Muscle of back (tissue), 11 donors: ENCODE results near the gene ARL14EPL. TPM values are rescaled to one million over a fixed set of nuclear protein-coding genes. Genes with fewer than 3 reads are reported as not detected.
"Not testable (repeated sequence)": the region's sequence is repeated elsewhere in the genome, so short reads cannot be mapped to it uniquely, and the experiment has no call there.

ENCODE experiments used
- DNase-seq, 3 donors: peaks; one replicate each; pipeline versions ENCODE4 v3.0.0 to v3.0.0-alpha.2; 2013
- polyA plus RNA-seq, 10 donors: library from polyadenylated mRNA; unstranded; fragments of 120-200 nt; gene quantifications; one replicate each; pipeline ENCODE4 v1.2.1, GENCODE V29; 2013; ENCODE audit not compliant: insufficient read length in 10 of 10

ARL14EPL gene
- polyA plus RNA-seq, 10 donors: 0.09 to 0.19 (median 0.11) TPM; not detected in 7

DNA sequence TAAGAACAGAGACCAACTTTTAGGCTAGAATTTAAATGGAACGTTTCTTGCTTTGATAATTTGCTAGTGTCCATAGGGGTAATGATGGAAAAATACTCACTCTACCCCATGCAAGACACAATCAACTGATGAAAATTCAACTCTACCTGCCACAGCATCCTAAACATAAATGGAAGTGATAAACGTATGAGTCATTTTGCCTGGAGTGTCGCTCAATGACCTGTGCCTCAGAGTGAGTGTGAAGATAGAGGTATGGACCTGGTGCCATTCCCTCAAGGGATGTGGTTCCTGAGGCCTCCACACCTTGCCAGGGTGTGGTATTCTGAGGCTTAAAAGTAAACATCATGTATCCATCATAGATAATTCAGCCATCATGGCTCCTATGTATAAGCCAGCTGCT, 14.0 kb downstream of the ARL14EPL start:
- no peak for DNase-seq

DNA sequence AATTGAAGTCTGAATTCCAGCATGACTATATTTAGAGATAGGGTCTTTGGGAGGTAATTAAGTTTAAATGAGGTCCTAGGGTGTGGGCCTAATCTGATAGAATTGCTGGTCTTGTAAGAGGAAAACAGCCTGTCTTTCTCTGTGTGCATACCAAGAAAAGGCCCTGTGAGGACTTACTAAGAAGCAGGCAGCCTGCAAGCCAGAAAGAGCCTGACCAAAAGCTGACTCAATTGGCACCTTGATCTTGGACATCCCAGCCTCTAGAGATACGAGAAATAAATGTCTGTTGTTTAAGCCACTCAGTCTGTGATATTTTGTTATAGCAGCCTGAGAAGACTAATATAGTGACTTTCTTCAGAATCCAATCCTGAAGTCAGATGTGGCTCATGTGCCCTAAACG, 14.6 kb downstream of the ARL14EPL start:
- no peak for DNase-seq

- DNase-seq: no peak
These were observed 26.2 kb downstream of the ARL14EPL start for GRCh38 chr5:116058346-116058936.

DNA sequence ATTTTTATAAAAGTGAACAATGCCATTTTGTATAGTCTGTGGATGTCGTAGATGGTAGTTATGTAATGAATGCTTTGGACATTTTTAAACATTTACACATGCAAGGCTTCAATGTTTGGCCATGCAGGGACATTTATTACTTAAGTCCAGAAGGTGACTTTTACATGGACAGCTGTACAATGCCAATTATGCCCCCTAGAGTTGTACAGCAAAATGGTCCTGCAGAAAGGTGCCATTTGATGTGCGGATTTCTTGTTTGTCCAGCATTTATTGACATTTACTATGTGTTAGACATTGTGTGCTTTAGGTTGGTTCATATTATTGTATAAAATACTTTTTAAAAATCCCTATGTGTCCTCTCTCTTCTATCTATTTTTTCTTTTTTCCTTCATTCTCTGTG, 30.1 kb downstream of the ARL14EPL start:
- DNase-seq: no peak

- no peak for DNase-seq
These were observed 31.7 kb downstream of the ARL14EPL start for GRCh38 chr5:116063950-116064349.

GRCh38 chr5:116068028-116068632, 35.9 kb downstream of the ARL14EPL start:
- DNase-seq: peak; percentile 61 to 83 (median 73)

DNA sequence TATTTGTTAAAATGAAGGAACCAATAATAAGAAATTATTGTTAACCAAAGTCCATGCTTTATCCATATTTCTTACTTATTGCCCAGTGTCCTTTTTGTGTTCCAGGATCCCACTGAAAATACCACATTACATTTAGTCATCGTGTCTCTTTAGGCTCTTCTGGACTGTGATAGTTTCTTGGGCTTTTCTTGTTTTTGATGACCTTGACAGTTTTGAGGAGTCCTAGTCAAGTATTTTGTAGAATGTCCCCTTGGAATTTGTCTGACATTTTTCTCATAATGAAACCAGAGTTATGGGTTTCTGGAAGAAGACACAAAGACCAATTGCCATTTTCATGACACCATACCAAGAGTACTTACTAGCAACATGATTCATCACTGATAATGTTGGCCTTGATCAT, 38.9 kb downstream of the ARL14EPL start:
- DNase-seq: no peak

DNA sequence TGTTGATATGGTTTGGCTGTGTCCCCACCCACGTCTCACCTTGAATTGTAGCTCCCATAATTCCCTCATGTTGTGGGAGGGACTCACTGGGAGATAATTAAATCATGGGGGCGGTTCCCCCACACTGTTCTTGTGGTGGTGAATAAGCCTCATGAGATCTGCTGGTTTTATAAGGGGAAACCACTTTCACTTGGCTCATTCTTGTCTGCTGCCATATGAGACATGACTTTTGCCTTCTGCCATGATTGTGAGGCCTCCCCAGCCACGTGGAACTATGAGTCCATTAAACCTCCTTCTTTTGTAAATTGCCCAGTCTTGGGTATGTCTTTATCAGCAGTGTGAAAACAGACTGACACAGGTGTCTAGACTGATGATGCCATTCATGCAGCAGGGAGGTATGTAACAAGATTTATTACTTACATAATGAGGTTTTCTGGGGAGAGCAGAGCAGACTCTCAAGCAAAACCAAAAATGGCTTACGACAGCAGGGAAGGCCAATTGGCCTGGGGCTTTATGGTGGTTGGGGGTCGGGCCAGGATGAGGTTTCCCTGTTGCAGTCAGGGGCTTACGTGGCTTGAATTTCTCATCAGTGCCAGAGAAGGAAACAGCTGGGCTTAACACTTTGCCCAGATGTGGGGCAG, 43.0 kb downstream of the ARL14EPL start:
- DNase-seq: no peak

GRCh38 chr5:116076496-116076895, 44.2 kb downstream of the ARL14EPL start:
- DNase-seq: no peak

DNA sequence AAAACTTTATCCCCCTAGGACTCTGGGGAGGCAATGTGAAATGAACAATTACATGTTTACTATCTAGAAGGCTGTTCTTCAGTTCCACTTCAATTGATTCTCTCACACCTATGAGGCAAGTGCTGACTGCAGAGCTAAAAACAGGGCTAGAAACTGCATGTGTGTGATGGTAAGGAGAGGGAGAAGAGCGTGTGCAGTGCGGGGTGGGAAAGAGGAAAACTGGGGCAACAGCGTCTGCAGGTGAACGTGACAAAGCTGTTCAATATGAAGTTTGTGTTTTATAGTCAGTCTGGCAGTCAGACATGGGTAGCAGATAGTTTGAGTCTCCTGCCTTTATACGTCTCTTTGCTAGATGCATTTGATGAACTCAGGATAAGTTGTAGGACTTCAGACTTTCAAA, 45.9 kb downstream of the ARL14EPL start:
- DNase-seq: no peak

GRCh38 chr5:116084287-116084691, 52.0 kb downstream of the ARL14EPL start:
- peak in 1 of 3 donors; percentile 33 for DNase-seq

DNA sequence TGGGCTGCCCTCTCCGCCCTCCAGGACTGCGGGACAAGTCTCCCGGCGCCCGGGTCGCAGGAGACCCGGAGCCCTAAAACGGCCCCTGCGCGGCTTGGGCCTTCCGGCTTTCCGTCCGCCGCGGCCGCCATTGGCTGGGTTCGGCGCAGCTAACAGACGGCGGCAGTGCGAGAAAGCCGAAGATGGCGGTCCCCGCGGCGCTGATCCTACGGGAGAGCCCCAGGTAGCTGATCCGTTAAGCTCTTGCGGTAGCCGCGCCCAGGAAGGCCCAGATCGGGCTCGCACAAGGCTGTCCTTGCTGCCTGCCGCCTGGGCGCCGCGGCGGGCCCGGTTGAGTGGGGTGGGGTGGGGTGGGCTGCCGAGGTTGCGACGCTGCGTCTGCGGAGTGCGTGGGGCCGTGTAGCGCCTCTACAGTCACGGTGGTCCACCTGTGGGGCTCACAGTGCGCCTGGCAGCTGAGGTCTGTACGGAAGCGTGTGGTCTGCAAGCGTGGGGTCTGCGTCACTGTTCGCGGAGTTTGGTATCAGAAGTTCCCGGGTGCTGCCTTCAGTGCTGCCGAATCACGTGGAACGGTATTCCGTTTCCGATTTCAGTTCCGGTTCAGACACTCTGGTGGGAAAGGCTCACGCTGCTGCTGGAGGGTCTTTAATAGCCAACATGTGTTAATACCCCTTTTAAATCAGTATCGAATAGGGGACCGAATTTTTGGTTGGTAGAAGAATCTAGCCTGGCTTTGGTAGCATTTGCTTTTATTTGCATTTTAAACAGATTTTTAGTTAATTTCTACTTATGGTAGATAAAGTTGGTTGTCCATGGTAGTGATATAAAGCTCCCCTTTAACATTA, 52.8 kb downstream of the ARL14EPL start, which contains the start of gene COMMD10:
TSS of gene COMMD10 (plus strand) at position 155 of the 845 bp plus-strand sequence.
- peak; percentile 83 to 94 (median 86) for DNase-seq

DNA sequence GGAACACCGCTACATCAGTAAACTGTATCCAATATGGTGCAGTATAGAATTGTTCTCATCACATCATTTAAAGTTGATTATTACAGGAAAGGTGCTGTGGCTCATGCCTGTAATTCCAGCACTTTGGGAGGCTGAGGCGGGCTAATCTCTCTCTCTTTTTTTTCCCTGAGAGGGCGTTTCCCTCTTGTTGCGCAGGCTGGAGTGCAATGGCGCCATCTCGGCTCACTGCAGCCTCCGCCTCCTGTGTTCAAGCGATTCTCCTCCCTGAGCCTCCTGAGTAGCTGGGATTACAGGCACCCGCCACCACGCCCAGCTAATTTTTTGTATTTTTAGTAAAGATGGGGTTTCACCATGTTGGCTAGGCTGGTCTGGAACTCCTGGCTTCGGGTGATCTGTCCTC, 54.0 kb downstream of the ARL14EPL start:
- DNase-seq: not testable (repeated sequence)

DNA sequence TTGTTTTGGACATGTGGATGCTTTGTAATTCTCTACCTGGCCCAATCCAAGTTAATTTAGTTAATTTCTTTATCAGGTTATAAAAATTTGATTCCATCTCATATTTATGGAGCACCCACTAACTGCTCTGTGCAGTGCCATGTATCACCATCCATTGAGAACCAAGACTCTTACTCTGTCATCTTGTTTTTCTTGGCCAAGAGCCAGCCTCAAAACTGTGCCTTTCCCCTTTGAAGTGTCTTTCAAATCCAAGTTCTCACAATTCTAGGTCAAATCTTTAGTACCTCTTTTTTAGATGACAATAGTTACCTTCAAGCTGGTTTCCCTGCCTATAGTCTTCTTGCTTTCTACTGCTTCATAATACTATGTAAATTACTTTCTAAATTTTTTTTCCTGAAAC, 55.8 kb downstream of the ARL14EPL start:
- DNase-seq: no peak

DNA sequence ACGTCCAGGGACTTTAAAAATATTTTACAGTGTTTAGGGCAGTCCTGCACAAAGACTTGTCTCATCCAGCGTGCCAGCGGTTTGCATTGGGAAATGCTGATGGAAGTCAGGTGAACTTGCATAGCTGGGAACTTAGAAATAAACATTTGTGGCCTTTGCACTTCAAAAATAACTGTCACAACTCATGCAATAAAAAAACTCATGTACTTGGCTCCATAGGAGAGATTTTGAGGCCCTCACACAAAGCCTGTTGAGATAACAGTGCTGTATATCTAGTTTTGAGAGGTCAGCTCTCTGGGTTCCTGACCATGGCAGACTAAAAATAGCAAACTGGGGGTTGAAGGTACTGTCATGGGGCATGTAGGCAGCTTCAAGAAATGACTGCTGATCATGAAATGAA, 58.0 kb downstream of the ARL14EPL start:
- DNase-seq: no peak

GRCh38 chr5:116091416-116091815, 59.1 kb downstream of the ARL14EPL start:
- no peak for DNase-seq

DNA sequence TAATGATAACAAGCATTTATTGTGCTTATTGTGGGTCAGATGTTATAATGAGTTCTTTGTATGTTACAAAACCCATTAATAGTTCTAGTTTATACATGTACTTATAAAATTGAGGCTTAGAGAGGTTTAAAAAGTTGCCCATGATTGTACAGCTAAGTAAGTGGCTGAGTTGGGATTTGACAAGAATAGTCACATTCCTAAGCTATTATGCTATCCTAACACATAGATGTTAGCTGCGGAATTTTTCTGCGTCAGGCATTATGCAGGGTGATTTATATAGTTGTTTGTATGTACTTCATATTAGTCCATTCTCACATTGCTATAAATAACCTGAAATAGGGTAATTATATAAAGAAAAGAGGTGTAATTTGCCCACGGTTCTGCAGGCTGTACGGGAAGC, 65.0 kb downstream of the ARL14EPL start:
- DNase-seq: no peak

DNA sequence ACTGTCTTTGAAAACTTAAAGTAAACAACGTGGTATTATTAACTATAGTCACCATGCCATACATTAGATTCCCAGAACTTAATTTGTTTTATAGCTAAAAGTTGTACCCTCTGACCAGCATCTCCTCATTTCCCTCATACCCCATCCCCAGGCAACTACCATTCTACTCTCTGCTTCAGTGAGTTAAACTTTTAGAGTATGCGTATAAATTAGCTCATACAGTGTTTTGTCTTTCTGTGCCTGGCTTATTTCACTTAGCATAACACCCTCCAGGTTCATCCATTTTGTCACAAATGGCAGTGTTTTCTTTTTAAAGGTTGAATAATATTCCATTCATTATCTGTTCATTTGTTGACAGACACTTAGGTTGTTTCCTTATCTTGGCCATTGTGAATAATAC, 66.7 kb downstream of the ARL14EPL start:
- DNase-seq: no peak

- not testable (repeated sequence) for DNase-seq
These were observed 72.7 kb downstream of the ARL14EPL start for GRCh38 chr5:116104941-116105340.
